ENCODE results near the gene AFMID.

DNA sequence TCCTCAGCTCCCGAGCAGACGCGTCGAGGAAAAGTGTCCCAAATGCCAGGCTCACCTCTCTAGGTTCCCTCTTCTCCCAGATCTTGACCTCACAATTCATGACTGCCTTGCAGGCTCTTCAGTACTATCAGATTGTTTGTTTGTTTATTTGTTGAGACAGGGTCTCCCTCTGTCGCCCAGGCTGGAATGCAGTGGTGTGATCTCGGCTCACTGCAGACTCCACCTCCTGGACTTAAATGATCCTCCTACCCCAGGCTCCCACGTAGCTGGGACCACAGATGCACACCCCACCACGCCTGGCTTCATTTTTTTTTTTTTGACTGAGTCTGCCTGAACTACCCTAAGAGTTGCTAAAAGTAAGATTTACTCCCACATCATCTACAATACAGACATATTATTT lies 60.1 kb downstream of the AFMID start:
- TF ChIP-seq, protein P1, sequence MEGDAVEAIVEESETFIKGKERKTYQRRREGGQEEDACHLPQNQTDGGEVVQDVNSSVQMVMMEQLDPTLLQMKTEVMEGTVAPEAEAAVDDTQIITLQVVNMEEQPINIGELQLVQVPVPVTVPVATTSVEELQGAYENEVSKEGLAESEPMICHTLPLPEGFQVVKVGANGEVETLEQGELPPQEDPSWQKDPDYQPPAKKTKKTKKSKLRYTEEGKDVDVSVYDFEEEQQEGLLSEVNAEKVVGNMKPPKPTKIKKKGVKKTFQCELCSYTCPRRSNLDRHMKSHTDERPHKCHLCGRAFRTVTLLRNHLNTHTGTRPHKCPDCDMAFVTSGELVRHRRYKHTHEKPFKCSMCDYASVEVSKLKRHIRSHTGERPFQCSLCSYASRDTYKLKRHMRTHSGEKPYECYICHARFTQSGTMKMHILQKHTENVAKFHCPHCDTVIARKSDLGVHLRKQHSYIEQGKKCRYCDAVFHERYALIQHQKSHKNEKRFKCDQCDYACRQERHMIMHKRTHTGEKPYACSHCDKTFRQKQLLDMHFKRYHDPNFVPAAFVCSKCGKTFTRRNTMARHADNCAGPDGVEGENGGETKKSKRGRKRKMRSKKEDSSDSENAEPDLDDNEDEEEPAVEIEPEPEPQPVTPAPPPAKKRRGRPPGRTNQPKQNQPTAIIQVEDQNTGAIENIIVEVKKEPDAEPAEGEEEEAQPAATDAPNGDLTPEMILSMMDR (IDR thresholded peaks at IDR 0.05): no peak
- no peak for TF ChIP-seq EZH2 (IDR thresholded peaks at IDR 0.05; ENCODE audit: borderline replicate concordance, insufficient read depth, low read depth, low read length, poor library complexity, severe bottlenecking)
